ENCODE results near the gene NRAP. TPM values are rescaled to one million over a fixed set of nuclear protein-coding genes. Genes with fewer than 3 reads are reported as not detected.

Gene NRAP
- total RNA-seq, 4 donors from 2014 or later: 0.05 to 0.13 (median 0.13) TPM; not detected in 1

DNA sequence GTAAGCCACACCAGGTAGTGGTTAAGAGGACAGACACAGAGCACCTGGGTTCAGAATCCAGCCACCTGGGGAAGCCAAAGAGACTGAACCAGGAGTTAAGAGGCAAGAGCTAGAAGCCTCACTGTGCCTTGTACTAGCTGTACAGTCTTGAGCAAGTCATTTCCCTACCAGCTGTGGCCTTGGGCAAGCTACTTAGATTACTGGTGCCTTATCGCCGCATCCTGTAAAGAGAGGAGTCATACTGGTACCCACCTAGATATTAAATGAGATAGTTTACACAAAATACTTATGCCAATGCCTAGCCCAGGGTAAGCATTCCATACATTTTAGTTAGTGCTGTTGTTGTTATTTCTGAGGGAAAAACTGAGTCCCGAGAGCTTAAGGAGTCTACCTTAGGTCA is 63.3 kb downstream of the NRAP start:
- intact Hi-C loops (cut with DNase I; ENCODE audit: low total_unique reads): no loop called here
- H3K4me3 ChIP-seq (ENCODE audit: low read depth, poor library complexity, severe bottlenecking): no peak overlapping the region
- DNase-seq (ENCODE audit: low spot score in 2 of 2): no peak
- TF ChIP-seq, protein P1, sequence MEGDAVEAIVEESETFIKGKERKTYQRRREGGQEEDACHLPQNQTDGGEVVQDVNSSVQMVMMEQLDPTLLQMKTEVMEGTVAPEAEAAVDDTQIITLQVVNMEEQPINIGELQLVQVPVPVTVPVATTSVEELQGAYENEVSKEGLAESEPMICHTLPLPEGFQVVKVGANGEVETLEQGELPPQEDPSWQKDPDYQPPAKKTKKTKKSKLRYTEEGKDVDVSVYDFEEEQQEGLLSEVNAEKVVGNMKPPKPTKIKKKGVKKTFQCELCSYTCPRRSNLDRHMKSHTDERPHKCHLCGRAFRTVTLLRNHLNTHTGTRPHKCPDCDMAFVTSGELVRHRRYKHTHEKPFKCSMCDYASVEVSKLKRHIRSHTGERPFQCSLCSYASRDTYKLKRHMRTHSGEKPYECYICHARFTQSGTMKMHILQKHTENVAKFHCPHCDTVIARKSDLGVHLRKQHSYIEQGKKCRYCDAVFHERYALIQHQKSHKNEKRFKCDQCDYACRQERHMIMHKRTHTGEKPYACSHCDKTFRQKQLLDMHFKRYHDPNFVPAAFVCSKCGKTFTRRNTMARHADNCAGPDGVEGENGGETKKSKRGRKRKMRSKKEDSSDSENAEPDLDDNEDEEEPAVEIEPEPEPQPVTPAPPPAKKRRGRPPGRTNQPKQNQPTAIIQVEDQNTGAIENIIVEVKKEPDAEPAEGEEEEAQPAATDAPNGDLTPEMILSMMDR (IDR thresholded peaks at IDR 0.05): no peak
- TF ChIP-seq POLR2A (IDR thresholded peaks at IDR 0.05): no peak
- WGBS, 2 donors: 97 to 98% methylated on average over 3 of the region's 3 CpGs

DNA sequence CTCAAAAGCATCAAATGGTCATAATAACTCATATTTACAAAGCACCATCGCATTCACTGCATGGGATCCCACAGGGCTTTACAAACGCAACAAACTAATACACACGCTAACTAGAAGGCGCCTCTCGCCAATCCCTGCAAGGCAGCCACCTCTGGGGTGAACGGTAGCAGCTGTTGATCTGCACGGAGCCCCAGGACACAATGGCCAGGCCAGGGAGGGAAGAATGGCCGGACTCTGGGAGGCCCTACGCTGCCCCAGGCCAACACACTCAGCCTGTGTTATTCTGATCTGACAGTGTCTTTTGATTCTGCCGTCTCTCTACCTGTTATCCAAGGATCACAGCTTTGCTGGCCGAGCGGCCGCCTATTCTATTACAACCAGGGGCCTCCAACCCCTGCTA is 69.2 kb downstream of the NRAP start:
- intact Hi-C loops (cut with DNase I; ENCODE audit: low total_unique reads): no loop called here
- DNase-seq (ENCODE audit: low spot score in 2 of 2): no peak
- 77 to 87% methylated on average over 13 of the region's 13 CpGs for WGBS, 2 donors
- no peak overlapping the region for H3K4me3 ChIP-seq (ENCODE audit: low read depth, poor library complexity, severe bottlenecking)
- no peak for TF ChIP-seq POLR2A (IDR thresholded peaks at IDR 0.05)
- TF ChIP-seq, protein P1 (IDR thresholded peaks at IDR 0.05): no peak

DNA sequence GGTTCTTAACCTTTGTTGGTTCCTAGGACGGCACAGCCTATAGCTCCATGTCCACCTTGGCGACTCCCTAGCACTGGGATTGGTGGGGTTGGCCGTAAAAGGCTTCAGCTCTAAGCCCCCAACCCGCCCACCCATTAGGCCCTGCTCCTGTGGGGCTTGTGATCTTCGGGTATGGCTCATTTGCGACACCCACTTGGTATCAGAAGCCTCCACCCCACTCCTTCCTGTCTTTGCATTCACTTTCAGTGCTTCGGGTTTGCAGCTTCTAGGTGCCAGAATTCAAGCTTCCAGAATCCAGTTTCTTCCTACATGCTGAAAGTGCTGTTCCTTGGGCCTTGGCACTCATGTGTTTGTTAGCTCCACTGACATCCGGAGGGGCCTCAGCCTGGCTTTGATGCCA is 71.5 kb downstream of the NRAP start:
- 79 to 83% methylated on average over 8 of the region's 8 CpGs for WGBS, 2 donors
- intact Hi-C loops (cut with DNase I; ENCODE audit: low total_unique reads): no loop called here
- TF ChIP-seq, protein P1 (IDR thresholded peaks at IDR 0.05): no peak
- TF ChIP-seq POLR2A (IDR thresholded peaks at IDR 0.05): no peak
- no peak for DNase-seq (ENCODE audit: low spot score in 2 of 2)
- no peak overlapping the region for H3K4me3 ChIP-seq (ENCODE audit: low read depth, poor library complexity, severe bottlenecking)

DNA sequence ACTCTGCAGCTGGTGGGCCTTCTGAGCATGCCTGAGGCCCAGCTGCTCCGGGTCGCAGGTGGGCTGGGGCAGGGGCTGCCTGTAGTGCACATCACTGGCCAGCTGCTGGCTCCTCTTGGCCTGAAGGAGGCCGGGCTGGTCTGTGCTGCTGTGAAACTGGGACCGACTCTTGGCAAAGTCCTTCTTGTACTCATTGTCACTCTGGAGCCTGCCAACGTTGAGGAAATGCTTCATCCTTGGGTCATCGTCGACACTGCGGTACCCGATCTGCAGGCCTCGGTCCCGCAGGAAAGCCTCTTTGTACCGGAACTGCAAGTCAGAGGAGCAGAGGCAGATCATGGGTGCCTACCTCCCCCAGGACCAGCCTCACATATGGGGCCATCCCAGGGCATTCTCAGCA is 73.3 kb downstream of the NRAP start:
- H3K4me3 ChIP-seq (ENCODE audit: low read depth, poor library complexity, severe bottlenecking): no peak overlapping the region
- no peak for DNase-seq (ENCODE audit: low spot score in 2 of 2)
- intact Hi-C loops (cut with DNase I; ENCODE audit: low total_unique reads): no loop called here
- 92 to 94% methylated on average over 9 to 12 of the region's 12 CpGs for WGBS, 2 donors
- no peak for TF ChIP-seq POLR2A (IDR thresholded peaks at IDR 0.05)
- TF ChIP-seq, protein P1 (IDR thresholded peaks at IDR 0.05): no peak

DNA sequence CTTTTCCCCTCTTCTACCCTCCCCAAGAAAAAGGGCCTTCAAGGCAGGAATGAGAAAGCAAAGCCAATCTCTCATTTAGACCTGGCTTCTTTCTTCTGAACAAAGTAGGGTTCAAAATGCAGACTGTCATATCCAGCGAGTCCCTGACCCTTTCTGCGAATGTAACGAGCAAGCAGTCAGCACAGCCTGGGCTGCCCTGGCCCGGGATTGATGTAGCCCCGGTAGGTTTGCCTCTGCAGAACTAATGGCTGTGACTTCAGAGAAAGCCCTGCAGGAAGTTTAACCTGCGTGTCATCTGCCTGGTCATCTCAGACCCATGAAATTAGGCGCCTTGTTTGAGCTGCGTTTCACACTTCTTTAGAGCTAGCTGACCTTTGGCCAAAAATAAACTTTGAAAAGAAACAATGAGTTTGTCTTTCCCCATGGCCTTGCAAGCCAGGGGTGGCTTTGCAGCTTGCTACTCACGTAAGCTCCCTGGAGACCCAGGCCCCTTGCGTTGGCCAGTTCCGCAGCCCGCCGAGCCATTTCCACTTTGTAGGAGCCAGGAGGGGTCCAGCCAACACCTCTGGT is 74.6 kb downstream of the NRAP start:
- 86 to 87% methylated on average over 13 of the region's 13 CpGs for WGBS, 2 donors
- TF ChIP-seq, protein P1 (IDR thresholded peaks at IDR 0.05): no peak
- no peak for TF ChIP-seq POLR2A (IDR thresholded peaks at IDR 0.05)
- no peak overlapping the region for H3K4me3 ChIP-seq (ENCODE audit: low read depth, poor library complexity, severe bottlenecking)
- DNase-seq (ENCODE audit: low spot score in 2 of 2): no peak
- intact Hi-C loops (cut with DNase I; ENCODE audit: low total_unique reads): no loop called here

DNA sequence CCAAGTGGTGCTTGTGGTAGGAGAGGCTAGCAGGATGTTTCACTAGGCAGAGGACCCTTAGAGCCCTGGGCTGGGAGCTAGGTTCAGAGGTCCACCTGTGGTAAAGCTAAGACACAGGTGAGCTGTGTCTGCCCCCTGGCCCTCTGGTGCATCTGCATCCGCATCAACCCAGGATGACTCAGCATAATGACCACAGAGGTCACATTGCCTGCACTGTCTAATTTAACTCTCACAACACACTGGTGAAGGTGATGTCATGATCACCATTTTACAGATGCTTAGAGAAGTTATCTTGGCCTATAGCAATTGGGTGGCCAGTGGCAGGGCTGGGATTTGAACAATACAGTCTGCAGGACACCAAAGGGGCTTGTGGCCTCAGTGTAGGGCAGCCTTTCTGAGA is 77.9 kb downstream of the NRAP start:
- TF ChIP-seq POLR2A (IDR thresholded peaks at IDR 0.05): no peak
- TF ChIP-seq, protein P1 (IDR thresholded peaks at IDR 0.05): no peak
- 67% methylated on average over 1 of the region's 1 CpG for WGBS, 2 donors
- no peak for DNase-seq (ENCODE audit: low spot score in 2 of 2)

More for the DNA sequence above, 77.9 kb downstream of the NRAP start:
- H3K4me3 ChIP-seq (ENCODE audit: low read depth, poor library complexity, severe bottlenecking): no peak overlapping the region
- intact Hi-C loops (cut with DNase I; ENCODE audit: low total_unique reads): no loop called here
